RWPE2 (cell line): ENCODE results near the gene TXLNG.

Source experiments
- ATAC-seq: fragments of 200-7000 bp; cut with Tn5 transposase; 3 replicates; pipeline ENCODE4 v1.9.1; 2021; ENCODE audit warnings: low read depth
- DNase-seq: peaks from one replicate; pipeline ENCODE4 v3.0.0-alpha.2; 2020; ENCODE audit warnings: low spot score
- H3K27ac ChIP-seq: fragments of 450-650 bp; 2 replicates; pipeline ENCODE4 v1.5.1; 2017; ENCODE audit warnings: mild to moderate bottlenecking; ENCODE audit not compliant: poor library complexity, severe bottlenecking
- H3K27me3 ChIP-seq: fragments of 250-450 bp; sonication (Bioruptor Pico); 2 replicates; pipeline ENCODE4 v1.5.1; 2021; ENCODE audit warnings: mild to moderate bottlenecking, moderate library complexity; ENCODE audit not compliant: insufficient read depth, poor library complexity, severe bottlenecking
- H3K36me3 ChIP-seq: fragments of 250-450 bp; sonication (Bioruptor Pico); 2 replicates; pipeline ENCODE4 v1.5.1; 2020; ENCODE audit warnings: low read depth, mild to moderate bottlenecking, moderate library complexity
- H3K4me1 ChIP-seq: fragments of 250-450 bp; sonication (Bioruptor Pico); 2 replicates; pipeline ENCODE4 v1.5.1; 2021; ENCODE audit warnings: mild to moderate bottlenecking, moderate library complexity; ENCODE audit not compliant: insufficient read depth, poor library complexity, severe bottlenecking
- H3K4me3 ChIP-seq: fragments of 250-450 bp; sonication (Bioruptor Pico); 2 replicates; pipeline ENCODE4 v1.5.1; 2021; ENCODE audit warnings: mild to moderate bottlenecking, moderate library complexity; ENCODE audit not compliant: severe bottlenecking
- H3K9me3 ChIP-seq: fragments of 250-450 bp; sonication (Bioruptor Pico); 2 replicates; pipeline ENCODE4 v1.5.1; 2021; ENCODE audit warnings: mild to moderate bottlenecking, moderate library complexity; ENCODE audit not compliant: severe bottlenecking
- TF ChIP-seq, protein P1 (sequence below): fragments of 450-650 bp; IDR thresholded peaks from one replicate; pipeline ENCODE4 v1.5.1; 2017; ENCODE audit warnings: mild to moderate bottlenecking, moderate library complexity; ENCODE audit not compliant: poor library complexity, severe bottlenecking

TXLNG gene

DNA sequence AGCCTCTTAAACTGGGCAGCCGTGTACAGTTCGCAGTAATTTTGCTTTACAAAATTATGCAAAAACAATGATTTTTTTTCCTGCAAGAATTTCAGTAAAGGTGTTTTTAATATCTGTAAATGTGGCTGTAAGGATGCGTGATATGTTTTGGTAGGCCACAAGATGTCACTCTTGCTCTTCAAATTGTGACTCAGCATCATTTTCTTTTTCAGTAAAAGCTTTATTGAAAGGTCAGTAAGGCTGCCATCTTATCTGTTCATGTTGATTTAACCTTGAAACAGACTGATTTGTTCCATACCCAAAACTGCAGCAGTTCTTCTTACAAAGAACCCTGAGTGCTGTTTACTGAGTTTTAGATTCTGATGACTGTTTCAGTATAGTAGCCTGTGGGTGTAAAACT is 39.9 kb downstream of the TXLNG start:
- H3K4me1 ChIP-seq = peaks cover 26% of the 10 kb centered on the region
- no peak for ATAC-seq
- peaks cover 20% of the 10 kb centered on the region for H3K36me3 ChIP-seq
- no peaks in the 10 kb centered on the region for H3K27me3 ChIP-seq
- H3K27ac ChIP-seq = peak overlapping the region; percentile 92
- no peak for DNase-seq
- no peaks in the 10 kb centered on the region for H3K9me3 ChIP-seq
- TF ChIP-seq, protein P1, sequence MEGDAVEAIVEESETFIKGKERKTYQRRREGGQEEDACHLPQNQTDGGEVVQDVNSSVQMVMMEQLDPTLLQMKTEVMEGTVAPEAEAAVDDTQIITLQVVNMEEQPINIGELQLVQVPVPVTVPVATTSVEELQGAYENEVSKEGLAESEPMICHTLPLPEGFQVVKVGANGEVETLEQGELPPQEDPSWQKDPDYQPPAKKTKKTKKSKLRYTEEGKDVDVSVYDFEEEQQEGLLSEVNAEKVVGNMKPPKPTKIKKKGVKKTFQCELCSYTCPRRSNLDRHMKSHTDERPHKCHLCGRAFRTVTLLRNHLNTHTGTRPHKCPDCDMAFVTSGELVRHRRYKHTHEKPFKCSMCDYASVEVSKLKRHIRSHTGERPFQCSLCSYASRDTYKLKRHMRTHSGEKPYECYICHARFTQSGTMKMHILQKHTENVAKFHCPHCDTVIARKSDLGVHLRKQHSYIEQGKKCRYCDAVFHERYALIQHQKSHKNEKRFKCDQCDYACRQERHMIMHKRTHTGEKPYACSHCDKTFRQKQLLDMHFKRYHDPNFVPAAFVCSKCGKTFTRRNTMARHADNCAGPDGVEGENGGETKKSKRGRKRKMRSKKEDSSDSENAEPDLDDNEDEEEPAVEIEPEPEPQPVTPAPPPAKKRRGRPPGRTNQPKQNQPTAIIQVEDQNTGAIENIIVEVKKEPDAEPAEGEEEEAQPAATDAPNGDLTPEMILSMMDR = peak; percentile 59
- no peak overlapping the region for H3K4me3 ChIP-seq

DNA sequence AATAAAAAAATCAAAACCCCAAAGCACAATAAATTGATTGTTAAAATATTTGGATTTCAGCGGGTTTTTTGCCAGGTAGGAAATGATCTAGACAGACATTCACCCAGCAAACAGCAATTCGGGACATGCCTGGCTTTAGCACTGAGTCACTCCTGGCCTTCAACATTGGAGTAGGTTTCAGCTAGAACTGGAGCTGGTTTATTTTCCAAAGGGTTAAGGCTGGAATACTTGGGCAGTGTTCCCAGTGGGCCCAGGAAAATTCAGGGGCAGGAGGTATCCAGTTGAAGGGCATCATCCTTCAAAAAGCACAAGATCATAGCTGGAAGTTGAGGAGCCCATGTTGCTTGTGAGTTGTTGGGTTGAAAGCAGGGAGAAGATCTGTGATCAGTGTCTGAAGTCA is 41.0 kb downstream of the TXLNG start:
- TF ChIP-seq, protein P1 = no peak
- peaks cover 24% of the 10 kb centered on the region for H3K36me3 ChIP-seq
- H3K27ac ChIP-seq = peak overlapping the region; percentile 92
- no peak overlapping the region for H3K4me3 ChIP-seq
- no peak for DNase-seq
- H3K27me3 ChIP-seq = no peaks in the 10 kb centered on the region
- peak; percentile 68 for ATAC-seq
- peaks cover 26% of the 10 kb centered on the region for H3K4me1 ChIP-seq
- H3K9me3 ChIP-seq = no peaks in the 10 kb centered on the region

DNA sequence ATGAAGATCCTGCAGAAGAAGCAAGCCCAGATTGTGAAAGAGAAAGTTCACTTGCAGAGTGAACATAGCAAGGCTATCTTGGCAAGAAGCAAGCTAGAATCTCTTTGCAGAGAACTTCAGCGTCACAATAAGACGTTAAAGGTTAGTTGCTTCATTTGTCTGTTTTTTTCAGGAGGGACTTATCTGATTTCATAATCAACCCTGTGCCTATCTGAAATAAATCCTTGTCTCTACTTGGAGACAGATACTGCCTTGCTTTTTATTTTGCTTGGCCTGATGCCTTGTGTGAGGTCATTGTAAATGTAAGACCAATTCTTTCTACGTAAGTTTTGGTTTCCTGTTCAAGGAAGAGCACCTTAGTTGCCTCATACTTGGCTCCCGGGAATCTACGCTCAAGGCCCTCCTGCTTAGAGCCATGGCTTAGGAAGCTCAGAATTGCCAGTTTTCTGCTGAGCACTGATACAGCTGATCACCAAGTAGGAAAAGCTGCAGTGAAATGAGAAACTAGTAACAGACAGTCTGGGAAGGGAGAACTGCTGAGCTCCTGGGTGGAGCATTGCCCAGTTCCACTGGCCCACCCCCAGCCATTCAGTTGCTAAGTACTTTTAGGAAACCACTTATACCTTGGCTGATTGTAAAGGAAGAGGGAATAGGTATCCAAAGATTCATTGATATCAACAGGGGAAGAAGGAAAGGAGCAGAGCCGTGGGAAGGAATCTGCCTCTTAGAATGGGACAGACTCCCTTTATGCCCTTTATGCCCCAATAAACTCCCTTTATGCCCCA is 42.0 kb downstream of the TXLNG start:
- DNase-seq = no peak
- Histone ChIP-seq H3K36me3 (peaks cover 29% of the 10 kb centered on the region), H3K9me3 (no peaks in the 10 kb centered on the region), H3K27me3 (no peaks in the 10 kb centered on the region), H3K4me3 (no peak overlapping the region), H3K4me1 (peaks cover 21% of the 10 kb centered on the region), H3K27ac (peak overlapping the region; percentile 92)
- TF ChIP-seq, protein P1 = no peak
- peak; percentile 41; the same call in 2 of the 3 replicates for ATAC-seq

DNA sequence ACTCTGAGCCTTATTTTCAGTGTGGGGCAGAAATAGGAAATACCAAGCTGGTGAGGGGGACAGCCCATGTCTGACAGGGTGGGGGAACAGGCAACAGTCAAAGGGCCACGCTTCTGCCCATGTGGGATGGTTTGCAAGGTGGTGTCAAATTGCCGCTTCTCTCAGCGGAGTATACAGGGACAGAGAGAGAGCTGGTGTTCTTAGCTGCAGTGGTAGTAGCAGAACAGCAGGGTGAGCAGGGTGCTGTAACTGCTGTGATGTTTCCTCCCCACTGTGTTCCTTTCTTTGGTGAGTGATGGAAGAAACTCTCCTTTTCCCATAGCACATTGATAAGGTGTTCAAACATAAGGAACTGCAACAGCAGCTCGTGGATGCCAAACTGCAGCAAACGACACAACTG is 46.0 kb downstream of the TXLNG start:
- H3K4me3 ChIP-seq = no peak overlapping the region
- peaks cover 23% of the 10 kb centered on the region for H3K36me3 ChIP-seq
- H3K27ac ChIP-seq = no peak overlapping the region
- no peaks in the 10 kb centered on the region for H3K27me3 ChIP-seq
- ATAC-seq (no peak), DNase-seq (no peak)
- H3K9me3 ChIP-seq = no peaks in the 10 kb centered on the region
- H3K4me1 ChIP-seq = peaks cover 8% of the 10 kb centered on the region
- TF ChIP-seq, protein P1 = no peak

DNA sequence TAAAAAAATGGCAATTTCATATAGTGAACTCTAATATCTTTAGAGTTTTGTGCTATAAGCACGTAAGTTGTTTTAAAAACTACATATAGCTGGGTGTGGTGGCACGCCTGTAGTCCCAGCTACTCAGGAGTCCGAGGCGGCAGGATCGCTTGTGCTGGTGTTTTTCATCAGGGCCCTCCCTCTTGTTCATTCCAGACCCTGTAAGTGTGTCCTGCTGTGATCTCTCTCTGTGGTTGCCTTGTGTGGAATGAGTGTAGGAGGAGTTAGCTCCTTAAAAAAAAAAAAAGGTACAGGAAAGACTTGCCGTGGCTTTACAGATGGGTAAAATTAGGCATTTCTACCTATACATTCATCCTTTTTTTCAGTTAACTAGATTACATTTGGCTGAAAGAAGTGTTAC is 48.5 kb downstream of the TXLNG start:
- Histone ChIP-seq H3K36me3 (peaks cover 30% of the 10 kb centered on the region), H3K4me3 (no peak overlapping the region), H3K27me3 (no peaks in the 10 kb centered on the region), H3K9me3 (no peaks in the 10 kb centered on the region), H3K27ac (no peak overlapping the region), H3K4me1 (peaks cover 16% of the 10 kb centered on the region)
- DNase-seq (no peak), ATAC-seq (no peak)
- TF ChIP-seq, protein P1 = no peak
